ENCODE results near the gene EIPR1. TPM values are rescaled to one million over a fixed set of nuclear protein-coding genes. Genes with fewer than 3 reads are reported as not detected.

The EIPR1 gene
- total and polyA plus RNA-seq, 2 experiments from 2014 or later: 17.4 to 46.3 TPM

GRCh38 chr2:3278521-3279218, 98.9 kb downstream of the EIPR1 start:
- no peaks in the 10 kb centered on the region for H3K36me3 ChIP-seq (ENCODE audit: insufficient read depth)
- no peak for TF ChIP-seq ZNF331 (CRISPR knock-in tag; IDR thresholded peaks at IDR 0.05; ENCODE audit: low read depth)
- TF ChIP-seq, protein P1, sequence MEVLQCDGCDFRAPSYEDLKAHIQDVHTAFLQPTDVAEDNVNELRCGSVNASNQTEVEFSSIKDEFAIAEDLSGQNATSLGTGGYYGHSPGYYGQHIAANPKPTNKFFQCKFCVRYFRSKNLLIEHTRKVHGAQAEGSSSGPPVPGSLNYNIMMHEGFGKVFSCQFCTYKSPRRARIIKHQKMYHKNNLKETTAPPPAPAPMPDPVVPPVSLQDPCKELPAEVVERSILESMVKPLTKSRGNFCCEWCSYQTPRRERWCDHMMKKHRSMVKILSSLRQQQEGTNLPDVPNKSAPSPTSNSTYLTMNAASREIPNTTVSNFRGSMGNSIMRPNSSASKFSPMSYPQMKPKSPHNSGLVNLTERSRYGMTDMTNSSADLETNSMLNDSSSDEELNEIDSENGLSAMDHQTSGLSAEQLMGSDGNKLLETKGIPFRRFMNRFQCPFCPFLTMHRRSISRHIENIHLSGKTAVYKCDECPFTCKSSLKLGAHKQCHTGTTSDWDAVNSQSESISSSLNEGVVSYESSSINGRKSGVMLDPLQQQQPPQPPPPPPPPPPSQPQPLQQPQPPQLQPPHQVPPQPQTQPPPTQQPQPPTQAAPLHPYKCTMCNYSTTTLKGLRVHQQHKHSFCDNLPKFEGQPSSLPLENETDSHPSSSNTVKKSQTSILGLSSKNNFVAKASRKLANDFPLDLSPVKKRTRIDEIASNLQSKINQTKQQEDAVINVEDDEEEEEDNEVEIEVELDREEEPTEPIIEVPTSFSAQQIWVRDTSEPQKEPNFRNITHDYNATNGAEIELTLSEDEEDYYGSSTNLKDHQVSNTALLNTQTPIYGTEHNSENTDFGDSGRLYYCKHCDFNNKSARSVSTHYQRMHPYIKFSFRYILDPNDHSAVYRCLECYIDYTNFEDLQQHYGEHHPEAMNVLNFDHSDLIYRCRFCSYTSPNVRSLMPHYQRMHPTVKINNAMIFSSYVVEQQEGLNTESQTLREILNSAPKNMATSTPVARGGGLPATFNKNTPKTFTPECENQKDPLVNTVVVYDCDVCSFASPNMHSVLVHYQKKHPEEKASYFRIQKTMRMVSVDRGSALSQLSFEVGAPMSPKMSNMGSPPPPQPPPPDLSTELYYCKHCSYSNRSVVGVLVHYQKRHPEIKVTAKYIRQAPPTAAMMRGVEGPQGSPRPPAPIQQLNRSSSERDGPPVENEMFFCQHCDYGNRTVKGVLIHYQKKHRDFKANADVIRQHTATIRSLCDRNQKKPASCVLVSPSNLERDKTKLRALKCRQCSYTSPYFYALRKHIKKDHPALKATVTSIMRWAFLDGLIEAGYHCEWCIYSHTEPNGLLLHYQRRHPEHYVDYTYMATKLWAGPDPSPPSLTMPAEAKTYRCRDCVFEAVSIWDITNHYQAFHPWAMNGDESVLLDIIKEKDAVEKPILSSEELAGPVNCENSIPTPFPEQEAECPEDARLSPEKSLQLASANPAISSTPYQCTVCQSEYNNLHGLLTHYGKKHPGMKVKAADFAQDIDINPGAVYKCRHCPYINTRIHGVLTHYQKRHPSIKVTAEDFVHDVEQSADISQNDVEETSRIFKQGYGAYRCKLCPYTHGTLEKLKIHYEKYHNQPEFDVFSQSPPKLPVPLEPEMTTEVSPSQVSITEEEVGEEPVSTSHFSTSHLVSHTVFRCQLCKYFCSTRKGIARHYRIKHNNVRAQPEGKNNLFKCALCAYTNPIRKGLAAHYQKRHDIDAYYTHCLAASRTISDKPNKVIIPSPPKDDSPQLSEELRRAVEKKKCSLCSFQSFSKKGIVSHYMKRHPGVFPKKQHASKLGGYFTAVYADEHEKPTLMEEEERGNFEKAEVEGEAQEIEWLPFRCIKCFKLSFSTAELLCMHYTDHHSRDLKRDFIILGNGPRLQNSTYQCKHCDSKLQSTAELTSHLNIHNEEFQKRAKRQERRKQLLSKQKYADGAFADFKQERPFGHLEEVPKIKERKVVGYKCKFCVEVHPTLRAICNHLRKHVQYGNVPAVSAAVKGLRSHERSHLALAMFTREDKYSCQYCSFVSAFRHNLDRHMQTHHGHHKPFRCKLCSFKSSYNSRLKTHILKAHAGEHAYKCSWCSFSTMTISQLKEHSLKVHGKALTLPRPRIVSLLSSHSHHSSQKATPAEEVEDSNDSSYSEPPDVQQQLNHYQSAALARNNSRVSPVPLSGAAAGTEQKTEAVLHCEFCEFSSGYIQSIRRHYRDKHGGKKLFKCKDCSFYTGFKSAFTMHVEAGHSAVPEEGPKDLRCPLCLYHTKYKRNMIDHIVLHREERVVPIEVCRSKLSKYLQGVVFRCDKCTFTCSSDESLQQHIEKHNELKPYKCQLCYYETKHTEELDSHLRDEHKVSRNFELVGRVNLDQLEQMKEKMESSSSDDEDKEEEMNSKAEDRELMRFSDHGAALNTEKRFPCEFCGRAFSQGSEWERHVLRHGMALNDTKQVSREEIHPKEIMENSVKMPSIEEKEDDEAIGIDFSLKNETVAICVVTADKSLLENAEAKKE (CRISPR knock-in tag; IDR thresholded peaks at IDR 0.05): no peak
- TF ChIP-seq ZNF114 (CRISPR knock-in tag; IDR thresholded peaks at IDR 0.05): no peak
- no peak for TF ChIP-seq EZH2 (IDR thresholded peaks at IDR 0.05; ENCODE audit: low read depth, unreplicated experiment)
- no peak for TF ChIP-seq CREB1 (CRISPR knock-in tag; IDR thresholded peaks at IDR 0.05; ENCODE audit: low read depth)
- TF ChIP-seq, protein P2, sequence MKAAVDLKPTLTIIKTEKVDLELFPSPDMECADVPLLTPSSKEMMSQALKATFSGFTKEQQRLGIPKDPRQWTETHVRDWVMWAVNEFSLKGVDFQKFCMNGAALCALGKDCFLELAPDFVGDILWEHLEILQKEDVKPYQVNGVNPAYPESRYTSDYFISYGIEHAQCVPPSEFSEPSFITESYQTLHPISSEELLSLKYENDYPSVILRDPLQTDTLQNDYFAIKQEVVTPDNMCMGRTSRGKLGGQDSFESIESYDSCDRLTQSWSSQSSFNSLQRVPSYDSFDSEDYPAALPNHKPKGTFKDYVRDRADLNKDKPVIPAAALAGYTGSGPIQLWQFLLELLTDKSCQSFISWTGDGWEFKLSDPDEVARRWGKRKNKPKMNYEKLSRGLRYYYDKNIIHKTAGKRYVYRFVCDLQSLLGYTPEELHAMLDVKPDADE (IDR thresholded peaks at IDR 0.05): no peak
- no peak for TF ChIP-seq JUNB (IDR thresholded peaks at IDR 0.05; ENCODE audit: unreplicated experiment)
- H3K27me3 Mint-ChIP-seq (ENCODE audit: insufficient read depth, low read depth, poor library complexity): peaks cover 3% of the 10 kb centered on the region

More at GRCh38 chr2:3278521-3279218, 98.9 kb downstream of the EIPR1 start:
- Mint-ChIP-seq H3K27ac (peak overlapping the region; percentile 36; the same call in 1 of the 2 replicates), H3K36me3 (ENCODE audit: low read depth) (peaks cover 22% of the 10 kb centered on the region; the same call in 2 of the 3 replicates), H3K4me3 (no peak overlapping the region; the same call in 2 of the 3 replicates), H3K4me1 (peaks cover 15% of the 10 kb centered on the region), H3K9me3 (peaks cover 13% of the 10 kb centered on the region; the same call in 2 of the 3 replicates)
- Histone ChIP-seq H3F3A (replicated peaks; ENCODE audit: low read depth) (no peaks in the 10 kb centered on the region), H3K9me2 (ENCODE audit: insufficient read depth) (no peaks in the 10 kb centered on the region), H3K27ac (ENCODE audit: low read depth) (no peak overlapping the region), H3K27me3 (ENCODE audit: insufficient read depth) (no peaks in the 10 kb centered on the region), H3K4me1 (ENCODE audit: insufficient read depth) (no peaks in the 10 kb centered on the region), H4K20me1 (replicated peaks; ENCODE audit: insufficient read depth) (peaks cover 3% of the 10 kb centered on the region; the same call in 1 of the 2 replicates), H3K4me3 (no peak overlapping the region), H3K4me2 (no peak overlapping the region), H2AFZ (no peak overlapping the region), H3K79me2 (replicated peaks; ENCODE audit: insufficient read depth) (peaks cover 22% of the 10 kb centered on the region)
- no peak for ATAC-seq
- DNase-seq (ENCODE audit: low spot score): no peak
